HG02970 (cell line): ENCODE measurements around the gene TBX20.

Experiments used
- ATAC-seq: cut with Tn5 transposase; IDR thresholded peaks from one replicate; pipeline ENCODE4 v1.9.1; 2021; ENCODE audit warnings: mild to moderate bottlenecking, moderate library complexity, moderate number of reproducible peaks; ENCODE audit not compliant: unreplicated experiment, low FRiP score

TBX20 gene, protein sequence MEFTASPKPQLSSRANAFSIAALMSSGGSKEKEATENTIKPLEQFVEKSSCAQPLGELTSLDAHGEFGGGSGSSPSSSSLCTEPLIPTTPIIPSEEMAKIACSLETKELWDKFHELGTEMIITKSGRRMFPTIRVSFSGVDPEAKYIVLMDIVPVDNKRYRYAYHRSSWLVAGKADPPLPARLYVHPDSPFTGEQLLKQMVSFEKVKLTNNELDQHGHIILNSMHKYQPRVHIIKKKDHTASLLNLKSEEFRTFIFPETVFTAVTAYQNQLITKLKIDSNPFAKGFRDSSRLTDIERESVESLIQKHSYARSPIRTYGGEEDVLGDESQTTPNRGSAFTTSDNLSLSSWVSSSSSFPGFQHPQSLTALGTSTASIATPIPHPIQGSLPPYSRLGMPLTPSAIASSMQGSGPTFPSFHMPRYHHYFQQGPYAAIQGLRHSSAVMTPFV

DNA sequence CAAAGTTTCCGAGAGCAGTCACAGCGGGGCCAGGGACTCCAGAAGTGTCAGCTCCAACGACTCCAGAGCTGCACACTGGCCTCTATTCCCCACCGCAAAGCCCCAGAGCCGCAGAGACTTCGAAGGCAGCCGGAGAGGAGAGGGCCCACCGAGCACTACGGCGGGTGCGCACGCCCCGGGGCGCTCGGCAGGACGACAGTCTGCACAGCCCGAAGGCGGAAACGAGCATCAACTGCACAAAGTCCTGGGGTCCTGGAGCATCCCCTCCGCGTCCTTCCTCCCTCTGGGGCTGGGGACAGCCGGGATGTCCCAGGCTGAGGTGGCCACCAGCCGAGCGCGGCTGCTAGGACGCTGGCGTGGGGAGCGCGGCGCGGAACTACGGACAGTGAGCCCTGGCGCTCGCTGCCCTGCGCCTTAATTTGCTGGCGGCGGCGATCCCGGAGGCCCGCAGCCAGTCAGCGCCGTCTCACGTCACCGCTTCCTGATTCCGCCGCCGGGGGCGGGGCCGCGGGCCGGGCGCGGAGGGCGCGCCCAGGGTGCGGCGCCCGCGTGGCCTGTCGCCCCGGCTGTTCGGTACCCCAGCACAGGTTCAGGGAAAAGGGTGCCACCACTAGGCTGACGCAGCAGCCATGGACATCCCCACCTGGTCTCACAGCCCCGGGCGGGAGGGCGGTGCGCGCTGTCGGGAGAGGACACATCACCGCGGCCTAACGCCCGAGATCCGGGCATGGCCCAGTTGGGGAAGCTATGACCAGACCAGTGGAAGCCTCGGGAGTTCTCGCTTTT lies at the start of gene TBX20:
Gene TBX20 (minus strand): TSS at position 391 of the 786 bp plus-strand sequence. CDS start 480 bp downstream, outside the sequence.
- no peak for ATAC-seq

DNA sequence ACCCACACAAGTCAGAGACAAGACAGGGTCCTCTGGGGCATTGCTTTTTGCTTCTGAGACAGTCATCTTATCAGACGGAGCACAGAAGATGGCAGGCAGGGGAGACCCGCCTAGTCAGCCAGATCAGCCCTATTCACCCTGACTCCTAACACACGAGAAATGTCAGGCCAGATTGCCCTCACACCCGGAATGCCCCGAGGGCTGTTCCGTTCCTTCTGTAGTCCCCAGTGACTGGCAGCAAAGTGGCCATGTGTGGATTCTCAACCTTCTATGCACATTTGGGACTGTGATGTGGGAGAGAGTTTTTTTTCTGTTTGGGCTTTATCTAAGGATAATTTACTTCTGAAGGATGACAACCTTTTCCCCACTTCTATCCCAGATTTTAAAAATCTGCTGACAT lies 35.5 kb upstream of the TBX20 start:
- ATAC-seq = no peak

DNA sequence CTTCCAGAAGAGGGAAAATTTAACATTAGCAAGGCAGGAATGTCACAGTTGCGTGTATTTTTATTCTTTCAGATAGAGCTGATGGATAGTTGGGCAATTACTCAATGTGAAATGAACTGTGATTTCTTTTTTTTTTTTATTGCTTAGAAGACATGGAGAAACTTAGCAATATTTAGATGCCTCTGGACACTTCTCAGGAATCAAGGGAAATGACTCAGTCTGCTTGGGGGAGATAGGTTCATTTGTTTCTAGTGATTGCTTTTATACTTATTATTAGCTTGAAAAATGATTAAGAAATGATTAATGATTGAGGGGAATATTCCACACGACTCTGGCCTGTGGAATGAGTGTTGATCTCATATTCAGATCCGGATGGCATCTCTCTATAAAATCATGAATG lies 33.1 kb upstream of the TBX20 start:
- ATAC-seq = no peak

DNA sequence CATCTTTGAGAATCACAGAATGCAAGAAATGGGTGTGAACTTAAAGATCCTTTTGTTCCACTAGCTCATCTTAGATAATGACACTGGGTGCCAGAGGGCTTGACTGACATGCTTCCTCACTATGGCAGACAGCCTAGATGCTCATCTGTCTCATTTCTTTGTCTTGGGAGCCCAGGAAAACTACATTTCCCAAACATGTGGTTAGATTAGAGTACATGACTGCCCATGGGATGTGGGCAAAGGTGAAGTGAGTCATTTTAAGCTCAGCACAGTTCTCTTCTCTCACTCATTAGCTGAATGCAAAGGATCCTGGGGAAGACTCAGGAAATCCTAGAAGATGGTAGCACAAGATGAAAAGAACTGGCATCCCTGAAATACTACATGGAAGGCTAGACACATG lies 32.5 kb upstream of the TBX20 start:
- ATAC-seq = no peak

DNA sequence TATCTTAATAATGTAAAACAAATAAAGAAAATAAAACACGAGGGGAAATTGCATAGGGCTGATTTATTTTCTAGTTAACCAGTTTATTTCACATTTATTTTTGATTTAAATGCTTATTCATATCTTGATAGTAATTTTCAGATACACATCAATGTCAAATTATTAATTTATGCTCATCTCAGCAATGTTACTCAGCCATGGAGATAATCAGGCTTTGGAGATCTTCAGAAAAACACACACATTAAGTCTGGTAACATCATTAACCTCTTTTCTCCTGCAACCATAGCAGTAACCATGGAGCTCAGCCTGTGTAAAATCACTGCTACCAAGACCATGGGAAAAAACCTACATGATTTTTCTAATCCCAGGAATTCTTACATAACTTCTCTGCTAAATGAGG lies 31.9 kb upstream of the TBX20 start:
- no peak for ATAC-seq

DNA sequence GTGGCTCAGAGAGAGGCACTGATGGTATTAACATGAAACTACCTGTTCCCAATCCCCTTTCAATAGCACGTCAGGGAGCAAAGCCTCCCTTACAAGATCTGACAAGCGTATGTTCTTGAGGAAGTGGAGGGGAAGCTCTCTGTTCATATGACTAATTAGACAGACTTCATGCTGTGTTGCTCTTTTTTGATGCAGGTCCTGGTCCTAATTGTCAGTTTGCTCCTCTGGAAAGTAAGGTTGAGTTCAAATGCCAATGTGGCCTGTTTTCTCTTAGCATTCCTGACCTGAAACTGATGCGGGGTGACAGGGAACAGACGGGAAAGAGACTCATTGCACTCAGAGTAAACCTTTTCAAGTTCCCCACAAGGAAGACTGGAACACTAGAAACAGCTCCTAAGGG lies 27.0 kb upstream of the TBX20 start:
- no peak for ATAC-seq

DNA sequence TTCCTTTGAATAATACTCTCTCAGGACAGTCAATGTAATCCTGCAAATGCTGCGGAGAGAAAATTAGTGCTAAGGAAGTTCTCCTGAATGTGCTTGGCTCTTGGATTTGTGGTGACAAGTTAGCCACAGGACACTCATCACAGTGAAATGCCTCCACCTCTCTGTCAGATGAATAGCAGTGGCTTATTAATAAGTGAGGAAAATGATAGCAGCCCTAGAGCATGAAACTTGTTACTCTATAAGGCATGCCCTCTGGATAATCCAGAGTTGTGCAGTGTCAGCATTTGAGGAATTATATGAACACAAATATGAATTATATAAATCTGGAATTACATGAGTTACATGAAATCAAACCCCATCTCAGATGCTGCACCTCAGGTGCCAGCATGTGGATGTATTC lies 23.5 kb upstream of the TBX20 start:
- ATAC-seq = no peak

DNA sequence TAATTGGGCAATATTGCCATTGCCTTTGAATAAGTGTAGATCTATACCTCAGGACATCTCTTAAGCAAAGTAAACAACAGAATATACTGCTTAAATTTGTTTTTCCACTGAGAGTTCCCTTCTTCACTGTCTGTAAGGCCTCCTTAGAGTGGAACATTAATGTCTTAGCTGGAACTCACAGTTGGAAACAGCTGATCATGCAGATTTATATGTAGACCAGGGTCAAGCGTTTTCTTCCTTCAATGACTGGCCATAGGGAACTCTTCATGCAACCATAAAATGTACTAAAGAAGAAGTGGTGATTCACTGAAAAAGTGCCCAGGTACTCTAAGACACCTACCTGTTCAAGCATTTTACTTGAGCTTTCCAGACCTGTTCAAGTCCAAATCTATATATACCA lies 18.3 kb upstream of the TBX20 start:
- no peak for ATAC-seq

DNA sequence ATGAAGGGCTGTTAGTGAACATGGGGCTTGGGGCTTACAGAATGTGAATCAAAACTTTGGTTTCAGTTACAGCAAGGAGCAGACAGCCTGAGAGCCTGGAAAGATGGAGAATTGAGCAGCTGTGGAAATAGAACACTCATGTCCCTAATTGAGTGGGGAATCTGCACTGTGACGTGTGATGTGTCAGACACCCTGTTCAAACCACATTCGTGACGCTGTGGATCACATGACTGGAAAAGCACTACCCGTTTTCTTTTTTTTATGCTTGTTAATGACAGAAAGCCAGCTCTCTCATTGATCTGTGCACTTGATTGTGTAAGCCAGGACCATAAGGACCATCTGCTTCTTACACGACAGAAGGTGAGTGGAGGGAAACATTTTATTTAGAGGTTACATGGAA lies 15.1 kb upstream of the TBX20 start:
- ATAC-seq = no peak

DNA sequence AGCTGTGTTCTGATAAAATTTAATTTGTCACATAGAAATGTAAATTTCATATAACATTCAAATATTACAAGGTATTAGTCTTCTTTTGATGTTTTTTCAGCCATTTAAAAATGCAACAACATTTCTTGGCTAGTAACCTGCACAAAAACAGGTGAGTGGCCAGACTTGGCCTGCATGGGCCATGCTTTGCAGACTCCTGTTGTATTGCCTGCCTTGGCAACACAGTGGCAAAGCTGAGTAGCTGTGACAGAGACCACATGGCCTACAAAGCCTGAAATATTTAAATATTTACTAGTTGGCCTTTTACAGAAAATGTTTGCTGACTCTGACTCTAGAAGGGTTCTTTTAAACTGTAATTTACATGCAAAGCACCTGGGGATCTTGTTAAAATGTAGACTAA lies 13.5 kb upstream of the TBX20 start:
- no peak for ATAC-seq

DNA sequence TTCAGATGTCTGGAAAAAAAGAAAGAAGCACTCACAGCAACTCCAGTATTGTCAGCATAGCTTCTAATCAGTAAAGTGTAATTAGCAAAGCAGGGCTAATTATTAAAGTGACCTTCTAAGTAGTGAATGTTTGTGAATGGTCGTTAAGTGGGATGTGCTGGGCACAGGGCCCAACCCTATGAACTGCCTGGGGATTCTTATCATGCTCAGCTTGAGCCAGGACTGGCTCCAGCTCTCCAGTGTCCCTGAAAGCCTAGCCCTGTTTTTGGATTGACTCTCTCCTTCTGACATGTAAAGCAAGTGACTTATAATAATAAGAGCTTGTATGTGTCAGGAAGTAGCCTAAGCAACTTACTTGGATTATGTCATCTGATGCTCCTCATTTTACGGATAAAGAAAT lies 9.5 kb upstream of the TBX20 start:
- ATAC-seq = no peak

DNA sequence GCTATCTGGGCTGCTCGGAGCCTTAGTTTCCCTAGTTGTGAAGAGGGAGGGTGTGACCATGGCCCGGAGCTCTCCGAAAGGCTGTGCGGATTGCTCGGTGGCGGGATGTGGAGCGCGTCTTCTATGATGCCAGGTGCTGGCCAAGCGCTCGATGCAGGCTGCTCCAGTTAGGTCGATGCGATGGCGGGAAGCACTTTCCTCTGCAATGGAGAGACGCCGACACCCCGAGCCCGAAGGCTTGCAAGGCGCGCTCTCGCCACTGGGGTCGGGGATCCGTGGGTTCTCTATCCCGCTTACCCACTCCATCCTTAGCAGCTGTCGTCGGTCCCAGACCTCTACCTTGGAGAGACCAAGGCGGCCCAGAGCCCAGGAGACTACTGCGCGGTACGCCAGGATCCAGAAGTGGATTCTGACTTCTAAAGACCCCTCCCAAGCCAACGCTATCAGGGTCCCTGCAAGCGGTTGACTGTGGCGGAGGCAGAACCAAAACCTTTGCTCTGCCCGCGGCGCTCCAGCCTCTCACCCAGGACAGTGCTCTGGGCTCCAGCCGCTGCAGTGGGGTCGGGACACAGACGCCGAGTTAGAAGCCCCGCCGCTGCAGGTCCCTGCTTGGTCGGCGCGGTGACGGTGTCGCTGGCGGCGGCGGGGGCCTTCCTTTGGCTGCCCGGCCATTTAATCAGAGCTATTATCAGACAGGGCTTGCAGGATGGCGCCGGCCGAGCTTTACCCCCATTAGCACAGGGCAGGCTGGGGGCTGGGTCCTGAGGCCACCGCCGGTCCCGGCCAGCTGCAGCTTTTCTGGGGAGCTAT lies 7.8 kb upstream of the TBX20 start:
- no peak for ATAC-seq

DNA sequence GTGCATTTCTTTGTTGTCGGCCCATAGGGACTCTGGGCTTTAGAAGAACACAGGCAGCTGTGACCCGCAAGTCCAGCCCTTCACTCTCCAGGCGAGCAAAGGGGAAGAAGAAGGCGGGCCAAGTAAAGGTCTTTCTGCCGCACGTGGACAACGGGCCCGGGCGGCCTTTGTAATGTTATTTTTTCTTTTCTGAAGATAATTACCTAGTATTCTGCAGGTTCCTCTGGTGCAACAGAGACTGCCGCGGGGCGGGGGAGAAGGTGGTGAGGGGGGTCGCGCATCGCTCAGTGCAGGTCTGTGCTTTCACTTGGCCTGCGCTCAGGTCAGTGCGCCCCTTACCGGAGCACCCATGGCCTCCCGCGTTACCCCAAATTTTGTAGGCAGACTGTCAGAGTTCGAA lies 7.1 kb upstream of the TBX20 start:
- no peak for ATAC-seq

DNA sequence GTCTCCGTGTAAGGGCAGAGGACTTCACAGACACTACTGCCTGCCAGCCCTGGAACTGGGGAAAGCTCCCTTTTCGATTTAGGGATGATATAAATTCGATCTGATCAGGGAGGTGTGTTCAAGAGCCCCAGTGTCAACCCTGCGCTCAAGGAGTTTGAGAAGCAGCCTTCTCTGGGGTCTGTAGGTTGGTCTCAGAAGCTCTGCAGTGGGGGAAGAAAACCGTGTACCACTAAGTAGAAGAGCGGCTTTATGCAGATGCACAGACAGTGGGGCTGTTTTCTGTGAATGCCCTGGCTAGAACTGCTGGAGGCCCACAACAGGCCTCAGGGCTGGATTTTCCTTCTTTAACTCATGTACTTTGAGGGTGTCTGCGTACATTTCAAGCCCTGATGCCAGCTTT lies 6.3 kb upstream of the TBX20 start:
- no peak for ATAC-seq

DNA sequence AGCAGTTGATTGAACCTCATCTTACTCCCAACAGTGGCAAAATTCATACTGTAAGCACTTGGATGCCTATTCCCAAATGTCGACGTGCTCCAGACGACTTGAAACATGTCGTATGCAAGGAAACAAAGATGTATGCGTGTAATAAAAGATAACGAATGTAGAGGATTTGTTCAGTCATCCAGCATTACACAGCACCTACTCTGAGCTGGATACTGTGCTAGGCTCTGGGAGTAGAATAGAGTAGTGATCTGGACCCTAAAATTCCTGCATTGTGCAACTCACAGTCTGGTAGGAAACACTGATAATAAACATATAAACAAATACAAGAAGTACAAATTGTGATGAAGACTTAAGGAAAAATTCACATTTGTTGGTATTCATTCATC lies 5.6 kb upstream of the TBX20 start:
- ATAC-seq = no peak

DNA sequence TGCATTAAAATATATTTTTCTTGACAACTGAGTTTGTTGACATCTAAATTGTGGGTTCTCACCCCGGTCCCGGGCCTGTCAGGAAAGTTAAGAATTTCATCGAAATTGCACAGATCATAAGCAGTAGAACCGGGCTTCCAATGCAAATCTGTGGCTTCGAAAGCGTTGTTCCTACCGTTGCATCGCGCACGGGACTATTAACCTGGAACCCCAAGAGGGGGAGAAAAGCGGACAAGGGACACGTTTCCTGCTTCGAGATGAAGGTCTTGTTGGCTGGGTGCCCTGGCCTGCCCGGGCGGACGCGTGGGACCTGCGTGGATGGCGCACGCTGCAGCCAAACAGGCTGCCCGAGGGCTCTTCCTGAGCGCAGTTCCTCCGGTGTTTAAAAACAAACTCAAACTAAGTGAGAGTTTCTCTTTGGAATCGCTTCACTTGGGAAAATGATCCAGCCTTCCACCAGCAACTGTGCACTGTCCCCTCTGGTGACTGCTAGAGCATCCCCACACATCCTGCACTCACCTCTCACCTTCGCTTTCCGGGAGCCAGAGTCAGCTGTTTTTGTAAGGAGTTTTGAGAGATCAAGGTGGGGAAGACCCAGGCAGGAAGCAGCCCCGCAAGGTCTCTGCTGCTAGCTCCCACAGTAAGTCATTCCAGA lies 5.1 kb upstream of the TBX20 start:
- ATAC-seq = no peak

DNA sequence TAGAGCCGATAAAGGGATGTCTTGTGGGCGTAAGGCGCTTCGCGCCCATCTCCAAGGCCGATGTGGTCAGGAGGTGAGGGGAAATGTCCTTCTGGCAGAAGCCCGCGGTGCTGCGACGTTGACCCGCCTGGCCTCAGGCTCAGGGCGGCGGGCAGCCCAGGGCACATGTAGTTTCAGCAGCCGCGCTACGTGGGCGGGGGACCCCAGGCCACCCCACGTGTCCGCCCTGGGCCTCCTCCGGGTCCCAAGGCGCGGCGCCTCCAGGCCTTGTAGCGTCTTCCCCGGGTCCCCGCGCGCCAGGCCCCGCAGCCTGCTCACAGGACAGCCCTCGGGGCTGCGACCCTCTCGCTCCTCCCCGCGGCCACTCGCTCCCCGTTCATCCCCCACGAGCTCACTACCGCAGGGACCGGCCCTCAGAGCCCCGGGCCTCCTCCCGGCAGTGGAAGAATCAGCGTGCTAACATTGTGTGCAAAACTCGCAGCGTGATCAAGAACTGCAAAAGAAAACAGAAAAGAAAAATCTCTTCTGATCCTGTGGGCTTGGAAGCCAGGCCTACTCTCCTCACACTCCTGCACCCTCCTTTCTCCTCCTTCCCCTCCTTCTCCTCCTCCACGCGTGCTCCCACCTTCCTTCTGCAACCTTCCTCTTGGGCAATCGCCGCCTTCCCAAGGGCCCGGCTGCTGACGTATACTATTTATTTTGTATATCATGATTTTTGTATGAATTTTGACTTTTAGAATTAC lies 4.4 kb upstream of the TBX20 start:
- ATAC-seq = no peak

DNA sequence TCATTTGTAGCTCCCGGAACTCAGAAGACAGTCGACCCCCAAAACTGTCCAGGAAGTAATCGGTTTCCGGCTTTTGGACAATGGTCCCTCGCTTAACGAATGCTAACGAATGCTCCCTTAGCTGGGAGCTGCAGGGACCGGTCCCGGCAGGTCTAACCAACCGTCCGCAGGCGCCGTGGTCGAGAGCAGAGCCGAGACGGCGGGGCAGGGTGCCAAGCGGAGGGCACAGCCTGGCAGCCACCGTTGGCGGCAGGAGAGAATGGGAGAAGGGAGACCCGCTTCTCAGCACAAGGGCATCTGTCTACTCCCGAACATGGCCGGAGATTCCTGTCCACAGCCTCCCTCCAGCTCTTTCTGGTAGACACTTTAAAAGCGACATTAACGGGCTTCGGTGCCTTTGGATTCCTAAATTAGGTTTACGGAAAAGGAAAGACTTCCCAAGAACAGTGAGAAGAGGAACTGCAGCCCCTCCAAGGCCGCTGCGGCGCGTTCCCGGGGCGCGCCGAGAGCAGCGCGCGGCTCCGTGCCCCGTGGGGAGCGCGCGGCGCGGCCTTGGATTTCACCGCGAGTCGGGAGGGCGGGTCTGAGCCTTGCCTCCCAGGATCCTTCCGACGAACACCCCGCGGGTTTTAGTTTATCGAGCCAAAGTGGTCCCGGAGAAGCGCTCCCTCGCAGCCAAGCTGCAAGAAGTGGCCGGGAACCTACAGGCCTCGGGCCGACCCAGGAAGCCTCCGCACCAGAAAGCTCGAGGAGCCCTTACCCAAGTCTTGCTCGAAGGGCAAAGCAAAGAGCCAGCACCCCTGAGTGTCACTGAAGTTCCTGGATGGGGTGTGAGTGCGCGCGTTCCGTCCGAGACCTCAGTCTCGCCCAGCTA lies 3.6 kb upstream of the TBX20 start:
- no peak for ATAC-seq
